Measurements from ENCODE around the gene NUDT22.
"Not testable (repeated sequence)": the region's sequence is repeated elsewhere in the genome, so short reads cannot be mapped to it uniquely, and the experiment has no call there.

The NUDT22 gene

DNA sequence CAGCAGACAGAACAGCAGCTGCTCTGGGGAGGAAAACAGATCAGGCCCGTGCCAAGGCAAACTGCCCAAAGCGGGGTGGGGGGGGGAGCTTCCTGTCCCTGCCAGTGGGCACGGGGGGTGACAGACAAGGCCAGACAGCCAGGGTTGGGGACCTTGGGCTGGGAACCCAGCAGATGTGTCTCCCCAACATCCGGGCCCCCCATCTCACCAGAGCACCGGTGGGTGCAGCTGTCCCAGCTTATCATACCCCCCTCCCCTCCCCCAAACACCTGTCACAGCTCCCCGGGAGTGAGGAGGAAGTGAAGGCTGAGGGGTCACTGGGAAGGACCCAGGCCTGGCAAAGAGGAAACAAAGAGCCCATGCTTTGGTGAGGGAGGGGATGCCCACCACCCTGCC is 19.3 kb downstream of the NUDT22 start:
- peak; percentile 44 for DNase-seq

- DNase-seq, result peak; percentile 90
These were observed 19.9 kb downstream of the NUDT22 start for GRCh38 chr11:64245797-64246620.

- DNase-seq, result not testable (repeated sequence)
These were observed 20.5 kb downstream of the NUDT22 start for GRCh38 chr11:64246621-64246870.

- peak; percentile 93 for DNase-seq
These were observed 21.0 kb downstream of the NUDT22 start, which contains the start of gene PPP1R14B for GRCh38 chr11:64246871-64247728. TSS of gene PPP1R14B (minus strand) at chr11:64246943. CDS start at chr11:64246673, 270 bp downstream.

DNA sequence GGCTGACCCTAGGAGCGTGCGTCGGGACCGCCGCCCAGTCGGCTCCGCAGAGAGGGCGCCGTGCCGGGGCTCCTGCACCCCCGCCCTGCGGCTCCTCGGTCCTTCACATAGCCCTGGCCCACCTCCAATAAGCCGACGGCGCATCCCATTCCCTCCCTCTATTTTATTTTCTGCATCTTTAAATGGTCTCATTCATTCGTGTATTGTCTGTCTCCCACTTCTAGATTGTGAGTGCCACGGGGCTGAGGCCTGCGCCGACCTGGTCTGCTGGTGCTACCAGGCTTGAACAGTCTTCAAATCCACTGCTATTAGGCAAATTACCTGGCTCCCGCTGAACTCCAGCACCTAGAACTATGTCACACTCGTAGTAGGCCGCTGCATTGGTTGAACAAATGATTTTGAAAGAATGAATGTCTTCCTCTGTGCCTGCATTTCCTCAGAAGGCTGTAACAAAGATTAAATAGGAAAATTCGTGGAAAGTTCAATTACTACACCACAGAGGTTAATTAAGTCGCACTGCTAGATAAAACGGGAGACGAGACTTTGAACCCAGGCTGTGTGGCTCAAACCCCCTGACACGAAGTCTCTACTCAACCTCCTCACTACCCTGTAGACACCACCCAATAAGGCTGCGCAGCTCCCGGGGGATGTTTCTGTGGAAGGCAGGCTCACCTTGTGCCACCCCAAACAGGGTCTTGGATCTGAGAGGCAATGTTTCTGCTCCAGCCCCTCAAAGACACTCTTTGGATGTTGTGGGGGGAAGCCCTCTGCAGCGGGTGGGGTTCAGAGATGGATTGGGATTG is 21.9 kb downstream of the NUDT22 start:
- no peak for DNase-seq

GRCh38 chr11:64248578-64248977 is 22.5 kb downstream of the NUDT22 start:
- no peak for DNase-seq

DNA sequence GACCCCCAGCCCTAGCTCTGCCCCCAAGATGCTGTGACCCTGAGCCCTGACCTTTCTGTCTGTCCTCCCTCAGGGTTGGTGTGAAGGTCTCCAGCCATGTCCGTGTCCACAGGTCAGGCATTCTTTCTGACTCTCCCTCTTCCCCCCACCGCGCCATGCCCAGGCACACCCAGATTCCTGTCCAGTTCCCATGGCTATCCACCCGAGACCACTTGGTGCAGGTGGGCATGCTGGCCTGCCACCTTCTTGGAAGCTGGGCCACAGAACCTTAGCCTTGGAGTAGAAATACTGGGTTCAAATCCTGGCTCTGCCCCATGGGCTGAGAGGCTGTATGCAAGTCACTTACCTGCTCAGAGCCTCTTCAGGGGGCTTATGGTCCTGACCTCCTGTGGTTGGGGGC is 23.0 kb downstream of the NUDT22 start:
- DNase-seq, result no peak

DNA sequence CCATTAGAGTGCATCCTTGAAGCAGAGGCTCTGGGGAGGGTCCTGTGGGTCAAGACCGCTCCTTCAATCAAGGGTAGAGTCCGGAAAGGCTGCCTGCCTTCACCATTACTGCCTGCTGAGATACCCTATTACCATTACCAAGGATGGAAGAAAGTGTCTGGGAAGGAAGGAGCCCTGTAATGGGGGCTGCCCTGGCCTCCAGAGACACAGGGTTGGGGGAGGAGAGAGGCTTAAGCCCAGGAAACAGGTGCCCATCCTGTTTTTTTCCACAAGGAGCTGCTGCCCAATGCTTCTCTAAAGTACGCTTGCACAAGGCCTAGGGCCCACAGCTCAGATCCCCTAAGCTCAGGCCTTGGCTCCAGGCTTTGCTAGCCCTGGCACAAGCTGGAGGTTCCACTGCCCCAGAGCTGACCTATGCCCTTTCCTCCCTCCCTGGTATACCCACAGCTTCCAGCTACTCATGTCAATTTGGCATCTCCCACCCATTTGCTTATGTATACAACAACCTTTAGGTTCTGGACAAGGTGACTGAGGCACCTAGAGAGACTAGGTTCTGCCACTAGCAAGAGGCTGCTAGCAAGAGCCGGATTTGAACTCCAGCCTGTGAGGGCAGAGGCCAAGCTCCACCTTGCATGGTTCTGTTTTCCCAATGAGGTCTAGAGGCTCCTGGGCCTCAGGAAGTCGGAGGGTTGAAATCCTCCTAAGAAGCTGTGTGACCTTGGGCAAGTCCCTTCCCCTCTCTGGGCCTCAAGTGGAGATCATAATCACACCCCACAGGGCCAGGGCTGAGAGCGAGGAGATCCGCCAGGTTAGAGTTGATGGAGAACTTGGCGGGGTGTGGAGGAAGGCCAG is 23.7 kb downstream of the NUDT22 start:
- no peak for DNase-seq

- no peak for DNase-seq
These were observed 24.4 kb downstream of the NUDT22 start for GRCh38 chr11:64250415-64251015.

- peak; percentile 69 for DNase-seq
These were observed 25.1 kb downstream of the NUDT22 start, which contains the start of gene PLCB3 for GRCh38 chr11:64251016-64251752. TSS of gene PLCB3 (plus strand) at chr11:64251530. CDS start at chr11:64251650, 120 bp downstream.

DNA sequence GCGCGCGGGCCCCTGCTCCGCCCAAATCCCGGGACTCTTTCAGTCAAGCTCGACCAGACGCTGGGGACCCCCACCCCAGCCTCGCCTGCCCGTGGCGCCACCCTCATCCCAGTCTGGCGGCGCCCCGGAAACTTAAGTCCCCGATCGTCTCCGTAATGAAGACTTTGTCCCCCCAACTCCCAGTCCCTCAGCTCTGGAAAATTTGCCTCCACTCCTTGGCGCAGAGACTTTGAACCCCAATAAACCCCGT is 25.6 kb downstream of the NUDT22 start:
- DNase-seq, result no peak

GRCh38 chr11:64252003-64252872 is 26.2 kb downstream of the NUDT22 start:
- DNase-seq, result peak; percentile 56

DNA sequence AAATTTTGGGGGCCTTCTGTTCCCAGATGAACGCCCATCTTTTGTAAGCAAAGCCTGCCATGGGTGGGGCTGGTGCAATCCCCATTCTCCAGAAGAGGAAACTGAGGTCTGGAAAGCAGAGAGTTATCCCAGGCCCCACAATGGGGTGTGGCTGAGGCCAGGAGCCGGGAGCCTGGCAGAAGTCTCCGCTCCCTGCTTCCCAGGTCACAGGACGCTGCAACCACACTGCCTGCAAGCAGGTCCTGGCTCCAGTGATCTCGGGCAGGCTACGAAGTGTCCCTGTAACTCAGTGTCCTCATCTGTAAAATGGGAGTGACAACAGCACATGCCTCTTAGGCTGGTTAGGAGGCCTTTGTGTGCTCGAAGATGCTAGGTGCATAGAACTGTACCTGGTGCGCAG is 27.0 kb downstream of the NUDT22 start:
- DNase-seq, result no peak

GRCh38 chr11:64253481-64253880 is 27.4 kb downstream of the NUDT22 start:
- DNase-seq, result no peak

- no peak for DNase-seq
These were observed 28.3 kb downstream of the NUDT22 start for GRCh38 chr11:64254326-64254725.

- DNase-seq, result no peak
These were observed 29.4 kb downstream of the NUDT22 start for GRCh38 chr11:64255135-64256128.

- DNase-seq, result no peak
These were observed 30.2 kb downstream of the NUDT22 start for GRCh38 chr11:64256300-64256699.

DNA sequence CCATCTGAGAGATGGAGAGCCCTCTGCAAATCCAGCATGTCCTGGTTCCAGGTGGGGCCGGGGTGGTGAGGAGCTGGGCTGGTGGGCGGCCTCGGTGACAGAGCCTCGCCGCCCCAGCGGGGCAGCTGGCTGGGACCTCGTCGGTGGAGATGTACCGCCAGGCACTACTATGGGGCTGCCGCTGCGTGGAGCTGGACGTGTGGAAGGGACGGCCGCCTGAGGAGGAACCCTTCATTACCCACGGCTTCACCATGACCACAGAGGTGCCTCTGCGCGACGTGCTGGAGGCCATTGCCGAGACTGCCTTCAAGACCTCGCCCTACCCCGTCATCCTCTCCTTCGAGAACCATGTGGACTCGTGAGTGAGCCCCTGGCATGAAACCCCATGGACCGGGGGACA is 32.3 kb downstream of the NUDT22 start:
- DNase-seq, result no peak

- DNase-seq, result no peak
These were observed 33.0 kb downstream of the NUDT22 start for GRCh38 chr11:64258946-64259532.

Data from stimulated activated CD4-positive, alpha-beta T cell treated with anti-CD3 and anti-CD28 coated beads, Interleukin-15, amount 100 ng/mL, for 24 hours (primary cell).